ENCODE results near the gene FGD6.

DNA sequence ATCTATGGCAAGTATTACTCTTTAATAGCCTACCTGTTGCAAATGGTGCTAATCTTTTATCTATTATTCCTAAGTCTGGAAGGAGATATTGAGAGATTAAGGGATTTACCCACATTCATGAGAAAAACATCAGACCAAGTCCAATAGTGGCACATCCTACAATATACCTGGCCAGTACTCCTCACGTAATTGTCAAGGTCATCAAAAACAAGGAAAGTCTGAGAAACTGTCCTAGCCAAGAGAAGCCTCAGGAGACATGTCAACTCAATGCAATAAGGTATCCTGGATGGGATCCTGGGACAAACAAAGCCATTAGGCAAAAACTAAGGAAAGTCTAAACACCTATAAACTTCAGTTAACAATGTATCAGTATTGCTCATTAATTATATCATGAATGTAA lies 156.3 kb downstream of the FGD6 start:
- TF ChIP-seq, protein P1, sequence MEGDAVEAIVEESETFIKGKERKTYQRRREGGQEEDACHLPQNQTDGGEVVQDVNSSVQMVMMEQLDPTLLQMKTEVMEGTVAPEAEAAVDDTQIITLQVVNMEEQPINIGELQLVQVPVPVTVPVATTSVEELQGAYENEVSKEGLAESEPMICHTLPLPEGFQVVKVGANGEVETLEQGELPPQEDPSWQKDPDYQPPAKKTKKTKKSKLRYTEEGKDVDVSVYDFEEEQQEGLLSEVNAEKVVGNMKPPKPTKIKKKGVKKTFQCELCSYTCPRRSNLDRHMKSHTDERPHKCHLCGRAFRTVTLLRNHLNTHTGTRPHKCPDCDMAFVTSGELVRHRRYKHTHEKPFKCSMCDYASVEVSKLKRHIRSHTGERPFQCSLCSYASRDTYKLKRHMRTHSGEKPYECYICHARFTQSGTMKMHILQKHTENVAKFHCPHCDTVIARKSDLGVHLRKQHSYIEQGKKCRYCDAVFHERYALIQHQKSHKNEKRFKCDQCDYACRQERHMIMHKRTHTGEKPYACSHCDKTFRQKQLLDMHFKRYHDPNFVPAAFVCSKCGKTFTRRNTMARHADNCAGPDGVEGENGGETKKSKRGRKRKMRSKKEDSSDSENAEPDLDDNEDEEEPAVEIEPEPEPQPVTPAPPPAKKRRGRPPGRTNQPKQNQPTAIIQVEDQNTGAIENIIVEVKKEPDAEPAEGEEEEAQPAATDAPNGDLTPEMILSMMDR (IDR thresholded peaks at IDR 0.05) = no peak
- TF ChIP-seq, protein P2, sequence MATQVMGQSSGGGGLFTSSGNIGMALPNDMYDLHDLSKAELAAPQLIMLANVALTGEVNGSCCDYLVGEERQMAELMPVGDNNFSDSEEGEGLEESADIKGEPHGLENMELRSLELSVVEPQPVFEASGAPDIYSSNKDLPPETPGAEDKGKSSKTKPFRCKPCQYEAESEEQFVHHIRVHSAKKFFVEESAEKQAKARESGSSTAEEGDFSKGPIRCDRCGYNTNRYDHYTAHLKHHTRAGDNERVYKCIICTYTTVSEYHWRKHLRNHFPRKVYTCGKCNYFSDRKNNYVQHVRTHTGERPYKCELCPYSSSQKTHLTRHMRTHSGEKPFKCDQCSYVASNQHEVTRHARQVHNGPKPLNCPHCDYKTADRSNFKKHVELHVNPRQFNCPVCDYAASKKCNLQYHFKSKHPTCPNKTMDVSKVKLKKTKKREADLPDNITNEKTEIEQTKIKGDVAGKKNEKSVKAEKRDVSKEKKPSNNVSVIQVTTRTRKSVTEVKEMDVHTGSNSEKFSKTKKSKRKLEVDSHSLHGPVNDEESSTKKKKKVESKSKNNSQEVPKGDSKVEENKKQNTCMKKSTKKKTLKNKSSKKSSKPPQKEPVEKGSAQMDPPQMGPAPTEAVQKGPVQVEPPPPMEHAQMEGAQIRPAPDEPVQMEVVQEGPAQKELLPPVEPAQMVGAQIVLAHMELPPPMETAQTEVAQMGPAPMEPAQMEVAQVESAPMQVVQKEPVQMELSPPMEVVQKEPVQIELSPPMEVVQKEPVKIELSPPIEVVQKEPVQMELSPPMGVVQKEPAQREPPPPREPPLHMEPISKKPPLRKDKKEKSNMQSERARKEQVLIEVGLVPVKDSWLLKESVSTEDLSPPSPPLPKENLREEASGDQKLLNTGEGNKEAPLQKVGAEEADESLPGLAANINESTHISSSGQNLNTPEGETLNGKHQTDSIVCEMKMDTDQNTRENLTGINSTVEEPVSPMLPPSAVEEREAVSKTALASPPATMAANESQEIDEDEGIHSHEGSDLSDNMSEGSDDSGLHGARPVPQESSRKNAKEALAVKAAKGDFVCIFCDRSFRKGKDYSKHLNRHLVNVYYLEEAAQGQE (IDR thresholded peaks at IDR 0.05; ENCODE audit: insufficient read depth in 1 of 2, low read depth in 2 of 2, low read length in 1 of 2) = no peak
- TF ChIP-seq POLR2AphosphoS5 (IDR thresholded peaks at IDR 0.05; ENCODE audit: low read depth, low read length) = no peak

Measured in Panc1 (cell line).